Activated CD4-positive, alpha-beta memory T cell treated with anti-CD3 and anti-CD28 coated beads, Interleukin-2, amount 10 ng/mL, durations not matched to agents 7 days and 5 days (primary cell): ENCODE measurements around the gene CINP. TPM values are rescaled to one million over a fixed set of nuclear protein-coding genes. Genes with fewer than 3 reads are reported as not detected.

Experiments
- CTCF ChIA-PET: fragments of 350-600 bp; sonication (Branson Sonifier 250); formaldehyde crosslinking; loops from one replicate; lab custom pipeline; 2021; ENCODE audit warnings: antibody characterized with exemption, inconsistent platforms; lab: Charles Lee
- POLR2A ChIA-PET: fragments of 350-600 bp; sonication (Branson Sonifier 250); formaldehyde crosslinking; loops from one replicate; lab custom pipeline; 2021; ENCODE audit warnings: antibody characterized with exemption; lab: Charles Lee
- DNase-seq: peaks from one replicate; pipeline ENCODE4 v3.0.0-alpha.2; 2020
- H3K27ac Mint-ChIP-seq: one replicate; pipeline ENCODE4 v1.8.0; 2021; ENCODE audit warnings: mild to moderate bottlenecking, mixed read lengths
- H3K27me3 Mint-ChIP-seq: one replicate; pipeline ENCODE4 v1.8.0; 2021; ENCODE audit warnings: mixed read lengths
- H3K36me3 Mint-ChIP-seq: one replicate; pipeline ENCODE4 v1.8.0; 2021; ENCODE audit warnings: low read depth, mixed read lengths
- H3K4me1 Mint-ChIP-seq: one replicate; pipeline ENCODE4 v1.8.0; 2021; ENCODE audit warnings: mixed read lengths
- H3K4me3 Mint-ChIP-seq: one replicate; pipeline ENCODE4 v1.8.0; 2021; ENCODE audit warnings: mild to moderate bottlenecking, mixed read lengths
- H3K9me3 Mint-ChIP-seq: one replicate; pipeline ENCODE4 v1.8.0; 2021; ENCODE audit warnings: mixed read lengths
- total RNA-seq, 2 experiments: library from RNA; stranded (reverse); gene quantifications; one replicate each; pipeline ENCODE4 v1.2.3, GENCODE V29; 2021

CINP gene
- total RNA-seq, 2 experiments from 2014 or later, result 27.3 to 29.8 TPM

- DNase-seq, result no peak
- Mint-ChIP-seq H3K4me3 (no peak overlapping the region), H3K27me3 (no peaks in the 10 kb centered on the region), H3K4me1 (no peaks in the 10 kb centered on the region), H3K27ac (no peak overlapping the region), H3K9me3 (no peaks in the 10 kb centered on the region), H3K36me3 (peaks cover 48% of the 10 kb centered on the region)
- ChIA-PET POLR2A (interaction anchor here (1.0 kb wide), 1 partner anchor 11 kb away, joined by 3 read pairs; the partner anchor contains the start of genes CINP and TECPR2), CTCF (interaction anchor here (0.6 kb wide), 2 partner anchors 18 to 34 kb away, joined by 3 read pairs; no protein-coding TSS in a partner anchor)
These were observed 11.7 kb downstream of the CINP start for GRCh38 chr14:102351023-102351422.

- no peak for DNase-seq
- peaks cover 42% of the 10 kb centered on the region for H3K36me3 Mint-ChIP-seq
- no peaks in the 10 kb centered on the region for H3K27me3 Mint-ChIP-seq
- H3K4me3 Mint-ChIP-seq, result no peak overlapping the region
- H3K27ac Mint-ChIP-seq, result no peak overlapping the region
- ChIA-PET CTCF (interaction anchor here (0.8 kb wide), 1 partner anchor 29 kb away, joined by 3 read pairs; the partner anchor contains the start of gene ZNF839), POLR2A (interaction anchor here (1.6 kb wide), 1 partner anchor 14 kb away, joined by 9 read pairs; the partner anchor contains the start of genes CINP and TECPR2)
- no peaks in the 10 kb centered on the region for H3K4me1 Mint-ChIP-seq
- no peaks in the 10 kb centered on the region for H3K9me3 Mint-ChIP-seq
These were observed 14.3 kb downstream of the CINP start for GRCh38 chr14:102348376-102348775.

- Mint-ChIP-seq H3K27ac (no peak overlapping the region), H3K27me3 (no peaks in the 10 kb centered on the region), H3K4me3 (no peak overlapping the region), H3K4me1 (no peaks in the 10 kb centered on the region), H3K36me3 (peaks cover 44% of the 10 kb centered on the region), H3K9me3 (no peaks in the 10 kb centered on the region)
- ChIA-PET CTCF (no interaction called here), POLR2A (no interaction called here)
- no peak for DNase-seq
These were observed 16.0 kb downstream of the CINP start for GRCh38 chr14:102346645-102347044.

GRCh38 chr14:102345232-102345631, 17.5 kb downstream of the CINP start:
- no peak for DNase-seq
- H3K27ac Mint-ChIP-seq, result no peak overlapping the region
- H3K4me1 Mint-ChIP-seq, result no peaks in the 10 kb centered on the region
- H3K9me3 Mint-ChIP-seq, result no peaks in the 10 kb centered on the region
- CTCF ChIA-PET, result no interaction called here
- H3K4me3 Mint-ChIP-seq, result no peak overlapping the region
- POLR2A ChIA-PET, result interaction anchor here (0.8 kb wide), 1 partner anchor 17 kb away, joined by 3 read pairs; the partner anchor contains the start of genes CINP and TECPR2
- no peaks in the 10 kb centered on the region for H3K27me3 Mint-ChIP-seq
- H3K36me3 Mint-ChIP-seq, result peaks cover 46% of the 10 kb centered on the region

- H3K36me3 Mint-ChIP-seq, result peaks cover 39% of the 10 kb centered on the region
- no peak overlapping the region for H3K4me3 Mint-ChIP-seq
- H3K9me3 Mint-ChIP-seq, result no peaks in the 10 kb centered on the region
- no peak overlapping the region for H3K27ac Mint-ChIP-seq
- ChIA-PET POLR2A (interaction anchor here (0.8 kb wide), 1 partner anchor 18 kb away, joined by 3 read pairs; the partner anchor contains the start of genes CINP and TECPR2), CTCF (no interaction called here)
- no peaks in the 10 kb centered on the region for H3K27me3 Mint-ChIP-seq
- DNase-seq, result no peak
- H3K4me1 Mint-ChIP-seq, result no peaks in the 10 kb centered on the region
These were observed 18.2 kb downstream of the CINP start for GRCh38 chr14:102344485-102344884.

GRCh38 chr14:102344084-102344483, 18.6 kb downstream of the CINP start:
- Mint-ChIP-seq H3K9me3 (no peaks in the 10 kb centered on the region), H3K4me3 (no peak overlapping the region), H3K27ac (no peak overlapping the region), H3K36me3 (peaks cover 35% of the 10 kb centered on the region), H3K4me1 (no peaks in the 10 kb centered on the region), H3K27me3 (no peaks in the 10 kb centered on the region)
- CTCF ChIA-PET, result no interaction called here
- DNase-seq, result no peak
- POLR2A ChIA-PET, result no interaction called here

- Mint-ChIP-seq H3K27me3 (no peaks in the 10 kb centered on the region), H3K9me3 (no peaks in the 10 kb centered on the region), H3K36me3 (peaks cover 31% of the 10 kb centered on the region), H3K4me3 (no peak overlapping the region), H3K4me1 (no peaks in the 10 kb centered on the region), H3K27ac (no peak overlapping the region)
- POLR2A ChIA-PET, result interaction anchor here (0.6 to 1.3 kb wide), 2 partner anchors 20 to 166 kb away, joined by 3 to 4 read pairs; partner anchors contain the start of genes CINP and TECPR2
- DNase-seq, result no peak
- CTCF ChIA-PET, result no interaction called here
These were observed 20.5 kb downstream of the CINP start for GRCh38 chr14:102342238-102342637.

GRCh38 chr14:102341566-102341965, 21.1 kb downstream of the CINP start:
- H3K4me3 Mint-ChIP-seq, result no peak overlapping the region
- H3K4me1 Mint-ChIP-seq, result peaks cover 2% of the 10 kb centered on the region
- DNase-seq, result no peak
- no peak overlapping the region for H3K27ac Mint-ChIP-seq
- ChIA-PET POLR2A (interaction anchor here (1.3 kb wide), 1 partner anchor 21 kb away, joined by 4 read pairs; the partner anchor contains the start of genes CINP and TECPR2), CTCF (no interaction called here)
- H3K27me3 Mint-ChIP-seq, result no peaks in the 10 kb centered on the region
- H3K9me3 Mint-ChIP-seq, result no peaks in the 10 kb centered on the region
- H3K36me3 Mint-ChIP-seq, result peaks cover 36% of the 10 kb centered on the region

GRCh38 chr14:102338724-102339123, 24.0 kb downstream of the CINP start:
- ChIA-PET POLR2A (interaction anchor here (1.6 kb wide), 1 partner anchor 20 kb away, joined by 3 read pairs; the partner anchor contains the start of gene ZNF839), CTCF (no interaction called here)
- no peak for DNase-seq
- H3K4me3 Mint-ChIP-seq, result no peak overlapping the region
- H3K4me1 Mint-ChIP-seq, result peaks cover 16% of the 10 kb centered on the region
- peaks cover 40% of the 10 kb centered on the region for H3K36me3 Mint-ChIP-seq
- H3K27ac Mint-ChIP-seq, result no peak overlapping the region
- H3K27me3 Mint-ChIP-seq, result no peaks in the 10 kb centered on the region
- no peaks in the 10 kb centered on the region for H3K9me3 Mint-ChIP-seq

- Mint-ChIP-seq H3K4me3 (no peak overlapping the region), H3K36me3 (peaks cover 31% of the 10 kb centered on the region), H3K27me3 (no peaks in the 10 kb centered on the region), H3K4me1 (peaks cover 16% of the 10 kb centered on the region), H3K27ac (peak overlapping the region; percentile 40), H3K9me3 (no peaks in the 10 kb centered on the region)
- ChIA-PET CTCF (no interaction called here), POLR2A (interaction anchor here (1.5 to 2.2 kb wide), 3 partner anchors 13 to 27 kb away, joined by 5 to 8 read pairs (median 6); no protein-coding TSS in a partner anchor)
- no peak for DNase-seq
These were observed 27.5 kb downstream of the CINP start for GRCh38 chr14:102335163-102335562.

- ChIA-PET CTCF (interaction anchor here (0.7 to 1.7 kb wide), 3 partner anchors 17 kb away, joined by 3 to 5 read pairs (median 3); no protein-coding TSS in a partner anchor), POLR2A (interaction anchor here (1.5 to 2.2 kb wide), 2 partner anchors 12 to 13 kb away, joined by 5 to 8 read pairs; no protein-coding TSS in a partner anchor)
- no peaks in the 10 kb centered on the region for H3K27me3 Mint-ChIP-seq
- H3K9me3 Mint-ChIP-seq, result no peaks in the 10 kb centered on the region
- H3K27ac Mint-ChIP-seq, result no peak overlapping the region
- peaks cover 31% of the 10 kb centered on the region for H3K36me3 Mint-ChIP-seq
- H3K4me1 Mint-ChIP-seq, result peaks cover 16% of the 10 kb centered on the region
- no peak for DNase-seq
- no peak overlapping the region for H3K4me3 Mint-ChIP-seq
These were observed 28.6 kb downstream of the CINP start for GRCh38 chr14:102333795-102334705.

GRCh38 chr14:102333390-102333789, 29.3 kb downstream of the CINP start:
- H3K27ac Mint-ChIP-seq, result no peak overlapping the region
- H3K9me3 Mint-ChIP-seq, result no peaks in the 10 kb centered on the region
- H3K4me1 Mint-ChIP-seq, result peaks cover 16% of the 10 kb centered on the region
- no peak for DNase-seq
- no peak overlapping the region for H3K4me3 Mint-ChIP-seq
- POLR2A ChIA-PET, result interaction anchor here (2.2 kb wide), 1 partner anchor 13 kb away, joined by 8 read pairs; no protein-coding TSS in a partner anchor
- CTCF ChIA-PET, result interaction anchor here (0.7 to 1.7 kb wide), 2 partner anchors 16 to 17 kb away, joined by 3 to 5 read pairs; no protein-coding TSS in a partner anchor
- peaks cover 28% of the 10 kb centered on the region for H3K36me3 Mint-ChIP-seq
- H3K27me3 Mint-ChIP-seq, result no peaks in the 10 kb centered on the region

- H3K4me3 Mint-ChIP-seq, result no peak overlapping the region
- POLR2A ChIA-PET, result no interaction called here
These were observed 31.9 kb downstream of the CINP start for GRCh38 chr14:102330806-102331205.

More at GRCh38 chr14:102330806-102331205, 31.9 kb downstream of the CINP start:
- Mint-ChIP-seq H3K27ac (no peak overlapping the region), H3K4me1 (peaks cover 7% of the 10 kb centered on the region), H3K36me3 (peaks cover 15% of the 10 kb centered on the region), H3K27me3 (no peaks in the 10 kb centered on the region), H3K9me3 (no peaks in the 10 kb centered on the region)
- CTCF ChIA-PET, result no interaction called here
- DNase-seq, result no peak
